ENCODE results near the gene RAMP1.

Gene RAMP1

DNA sequence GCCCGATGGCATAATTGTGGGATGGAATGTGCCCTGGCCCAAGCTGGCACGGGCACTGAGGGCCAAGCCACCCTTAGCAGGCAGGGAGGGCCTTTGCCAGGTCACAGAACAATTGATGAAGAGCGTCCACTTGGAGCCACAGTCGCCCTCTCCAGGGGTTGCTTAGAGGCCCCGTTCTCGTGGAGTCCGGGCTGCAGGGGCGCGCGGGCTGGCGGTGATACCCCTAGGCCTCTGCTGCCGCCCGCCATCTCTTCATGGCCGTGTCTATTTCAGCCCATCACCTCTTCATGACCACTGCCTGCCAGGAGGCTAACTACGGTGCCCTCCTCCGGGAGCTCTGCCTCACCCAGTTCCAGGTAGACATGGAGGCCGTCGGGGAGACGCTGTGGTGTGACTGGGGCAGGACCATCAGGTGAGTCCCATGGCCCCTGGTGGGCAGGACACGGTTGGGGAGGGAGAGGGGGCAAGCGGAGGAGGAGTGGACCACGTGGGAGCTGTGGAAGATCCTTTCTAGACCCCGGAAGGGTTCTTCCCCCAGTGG, 17.6 kb downstream of the RAMP1 start:
- no peak for DNase-seq (ENCODE audit: low read depth in 3 of 3)

DNA sequence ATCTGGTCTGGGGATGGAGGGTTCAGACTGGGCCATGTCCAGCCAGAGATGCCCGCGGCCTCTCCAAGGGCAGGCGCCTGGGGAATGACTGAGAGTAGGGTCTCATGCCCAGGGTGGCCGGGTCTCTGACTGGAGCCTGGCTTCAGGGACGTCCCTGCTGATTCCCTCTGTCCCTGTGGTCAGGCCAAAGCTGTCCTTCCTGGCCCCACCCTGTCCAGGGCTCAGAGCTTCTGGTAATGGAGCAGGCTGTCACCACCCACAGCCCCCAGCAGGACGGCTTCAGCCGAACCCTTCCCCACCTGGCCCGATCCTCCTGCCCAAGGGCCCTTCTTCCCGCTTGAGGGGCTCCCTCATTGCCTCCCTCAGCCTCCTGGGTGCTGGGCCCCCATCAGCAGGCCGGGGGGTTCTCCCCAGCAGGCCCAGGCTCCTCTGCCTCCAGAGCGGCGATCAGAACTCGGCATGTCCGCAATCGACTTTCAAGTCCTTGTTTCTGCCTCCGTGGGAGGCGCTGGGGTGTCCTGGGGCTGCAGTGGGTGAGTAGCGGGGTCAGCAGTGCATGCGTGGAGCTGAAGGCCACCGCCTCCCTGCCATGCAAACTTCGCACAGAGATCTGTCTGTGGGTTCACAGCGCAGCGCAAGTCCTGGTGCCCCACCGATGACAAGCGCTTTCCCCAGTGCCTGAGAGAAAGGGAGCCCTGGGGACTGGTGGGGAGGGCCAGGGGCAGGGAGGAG, 18.3 kb downstream of the RAMP1 start:
- DNase-seq (ENCODE audit: low read depth in 3 of 3): no peak

DNA sequence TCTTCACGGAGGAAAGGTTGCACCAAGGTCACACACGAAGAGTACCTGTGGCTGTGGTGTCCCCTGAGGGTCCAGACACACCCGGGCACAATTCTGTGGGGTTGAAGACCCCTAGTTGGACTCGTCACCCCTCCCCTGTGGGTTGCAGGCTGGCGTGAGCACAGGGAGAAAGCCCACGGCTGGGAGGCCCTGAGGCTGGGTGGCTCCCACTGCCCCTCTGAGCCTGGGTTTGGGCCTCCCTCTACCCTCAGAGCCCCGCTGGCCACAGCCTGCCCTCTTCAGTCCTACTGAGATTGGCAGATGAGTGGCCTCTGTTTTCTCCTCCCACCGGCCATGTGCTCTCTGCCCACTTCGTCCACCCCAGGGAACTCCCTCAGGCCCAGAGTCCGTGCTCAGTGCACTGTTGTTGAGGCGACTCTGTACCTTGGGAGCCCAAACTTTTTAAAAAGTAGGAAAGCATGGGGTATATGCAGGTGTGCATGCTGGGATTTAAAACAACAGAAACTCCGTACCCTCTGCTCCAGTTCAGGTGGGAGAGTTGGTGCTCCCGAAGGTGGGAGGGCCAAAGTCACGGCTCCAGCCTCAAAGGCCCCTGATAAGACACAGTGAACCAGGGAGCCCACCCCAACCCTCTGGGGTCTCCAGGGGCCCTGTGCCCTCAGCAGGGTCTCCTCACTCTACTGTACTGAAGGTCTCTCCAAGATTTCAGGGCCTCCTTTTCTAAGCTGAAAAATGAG, 19.1 kb downstream of the RAMP1 start:
- no peak for DNase-seq (ENCODE audit: low read depth in 3 of 3)

DNA sequence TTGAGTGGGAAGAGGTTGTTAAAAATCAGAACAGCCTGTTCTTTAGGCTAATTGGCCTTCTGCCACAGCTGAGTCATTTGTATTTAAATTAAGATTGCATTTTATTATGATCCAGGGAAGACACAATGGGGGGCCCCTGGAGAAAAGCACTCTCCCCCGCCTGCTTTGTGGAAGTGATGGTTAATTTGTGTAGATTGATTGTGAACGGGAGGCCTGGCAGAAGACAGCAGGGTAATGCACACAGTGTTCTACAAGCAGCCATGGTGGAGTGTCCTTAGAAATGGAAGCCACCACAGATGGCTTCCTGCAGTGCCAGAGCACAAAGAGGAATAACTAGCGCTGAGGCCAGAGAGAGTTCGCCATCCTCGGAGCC, 19.6 kb downstream of the RAMP1 start:
- no peak for DNase-seq (ENCODE audit: low read depth in 3 of 3)

DNA sequence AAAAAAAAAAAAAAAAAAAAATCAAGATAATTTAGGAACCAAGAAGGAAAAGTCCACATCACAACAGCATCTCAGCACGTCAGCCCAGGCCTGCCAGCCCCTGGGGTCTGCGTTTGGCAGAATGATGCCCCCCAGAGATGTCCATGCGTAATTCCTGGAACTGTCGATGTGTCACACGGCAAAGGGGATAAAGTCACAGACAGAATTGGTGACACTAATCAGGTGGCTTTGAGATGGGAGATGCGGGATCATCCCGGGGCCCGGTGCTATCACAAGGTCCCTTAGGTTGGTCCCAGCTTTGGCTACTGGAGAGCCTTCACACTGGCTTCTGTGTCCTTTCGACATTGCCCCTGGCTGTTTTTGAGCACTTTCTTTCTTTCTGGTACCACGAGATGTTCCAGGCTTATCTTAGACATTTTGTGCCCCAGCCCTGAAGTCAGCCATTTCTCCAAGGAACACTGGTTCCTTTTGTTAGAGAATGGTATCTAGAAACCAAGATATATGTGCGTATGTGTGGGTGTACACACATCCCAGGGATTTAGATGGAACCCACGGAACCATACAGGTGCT, 20.7 kb downstream of the RAMP1 start:
- DNase-seq (ENCODE audit: low read depth in 3 of 3): no peak

DNA sequence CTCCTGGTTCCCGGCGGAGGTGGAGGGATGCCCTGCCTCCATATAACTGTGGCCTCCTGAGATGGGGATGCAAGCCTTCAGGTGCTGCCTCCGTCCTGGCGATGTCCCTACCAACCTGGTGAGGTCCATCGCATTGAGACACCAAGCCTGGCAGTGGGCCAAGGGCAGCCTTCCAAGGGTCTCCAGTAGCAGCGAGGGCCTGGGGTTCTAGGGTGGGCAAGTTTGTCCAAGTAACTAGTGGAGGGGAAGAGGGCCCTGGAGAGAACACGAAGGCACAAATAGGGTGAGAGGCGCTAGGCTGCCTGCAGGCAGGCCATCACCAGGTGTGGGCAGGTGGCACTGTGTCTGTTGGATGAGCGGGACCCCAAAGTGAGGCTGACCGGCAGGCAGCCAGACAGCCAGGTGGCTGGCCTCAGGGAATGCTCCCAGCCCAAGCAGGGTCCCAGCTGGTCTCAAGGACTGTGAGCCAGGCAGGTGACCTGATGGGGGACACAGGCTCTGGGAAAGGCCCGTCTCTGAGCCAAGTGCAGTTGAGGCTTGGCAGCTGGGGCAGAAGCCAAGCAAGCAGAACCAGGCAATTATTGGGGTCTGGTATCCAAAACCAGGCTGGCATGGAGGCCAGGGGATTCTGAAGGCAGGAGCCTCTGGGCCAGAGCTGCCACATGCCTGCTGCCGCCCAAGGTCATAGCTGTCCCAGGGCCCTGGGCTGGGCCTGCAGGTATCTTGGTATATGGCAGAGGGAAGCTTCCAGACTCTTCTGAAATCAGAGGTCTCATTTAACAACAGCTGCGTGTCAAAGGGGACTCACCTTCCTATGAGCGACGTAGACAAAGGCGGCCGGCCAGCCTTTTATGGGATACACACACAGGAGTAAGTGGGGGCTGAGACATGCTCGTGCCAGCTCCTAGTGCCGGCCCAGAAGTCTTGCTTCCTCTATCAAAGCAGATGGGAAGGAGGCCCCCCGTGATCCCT, 23.4 kb downstream of the RAMP1 start:
- no peak for DNase-seq (ENCODE audit: low read depth in 3 of 3)

DNA sequence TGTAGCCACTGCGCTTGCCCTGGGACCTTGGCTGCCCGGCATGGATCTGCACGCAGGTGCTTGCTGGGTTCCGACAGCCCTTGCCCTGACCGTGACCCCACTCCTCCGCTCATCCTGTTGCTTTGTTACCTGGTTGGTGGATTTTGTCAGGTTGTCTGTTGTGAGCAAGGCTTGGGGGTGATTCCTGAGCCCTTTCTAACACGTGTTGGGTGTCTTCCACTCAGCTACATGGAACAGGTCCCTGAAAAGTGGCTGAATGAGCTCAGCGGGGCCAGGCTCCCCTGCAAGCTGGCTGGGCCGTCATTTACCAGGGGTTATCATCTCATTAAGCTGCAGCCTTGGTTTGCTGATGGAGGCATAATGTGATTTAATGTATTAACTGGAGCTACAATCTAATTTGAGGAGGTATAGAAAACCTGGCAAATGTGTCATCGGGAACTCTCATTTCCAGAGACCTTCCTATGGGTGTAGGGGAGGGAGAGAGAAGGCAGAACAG, 24.6 kb downstream of the RAMP1 start:
- DNase-seq (ENCODE audit: low read depth in 3 of 3): no peak

DNA sequence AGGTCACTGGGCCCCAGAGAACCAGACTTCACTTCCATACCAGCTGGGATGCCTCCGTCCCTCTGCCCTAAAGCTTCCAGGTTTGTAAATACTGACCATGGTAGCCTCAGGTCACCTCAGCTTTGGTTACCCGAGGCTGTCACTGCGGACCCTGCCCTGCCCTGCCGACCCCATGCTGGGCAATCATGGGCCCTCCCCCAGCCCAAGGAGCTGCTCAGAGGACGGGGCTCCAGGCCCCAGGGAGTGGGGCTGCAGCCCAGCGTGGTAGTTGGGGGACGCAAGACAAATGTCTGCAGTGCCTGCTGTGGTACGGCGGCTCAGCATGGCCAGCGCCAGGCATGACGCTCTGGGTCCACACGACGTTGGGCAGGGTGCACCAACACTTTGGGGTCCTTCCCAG, 25.3 kb downstream of the RAMP1 start:
- DNase-seq (ENCODE audit: low read depth in 3 of 3): no peak

DNA sequence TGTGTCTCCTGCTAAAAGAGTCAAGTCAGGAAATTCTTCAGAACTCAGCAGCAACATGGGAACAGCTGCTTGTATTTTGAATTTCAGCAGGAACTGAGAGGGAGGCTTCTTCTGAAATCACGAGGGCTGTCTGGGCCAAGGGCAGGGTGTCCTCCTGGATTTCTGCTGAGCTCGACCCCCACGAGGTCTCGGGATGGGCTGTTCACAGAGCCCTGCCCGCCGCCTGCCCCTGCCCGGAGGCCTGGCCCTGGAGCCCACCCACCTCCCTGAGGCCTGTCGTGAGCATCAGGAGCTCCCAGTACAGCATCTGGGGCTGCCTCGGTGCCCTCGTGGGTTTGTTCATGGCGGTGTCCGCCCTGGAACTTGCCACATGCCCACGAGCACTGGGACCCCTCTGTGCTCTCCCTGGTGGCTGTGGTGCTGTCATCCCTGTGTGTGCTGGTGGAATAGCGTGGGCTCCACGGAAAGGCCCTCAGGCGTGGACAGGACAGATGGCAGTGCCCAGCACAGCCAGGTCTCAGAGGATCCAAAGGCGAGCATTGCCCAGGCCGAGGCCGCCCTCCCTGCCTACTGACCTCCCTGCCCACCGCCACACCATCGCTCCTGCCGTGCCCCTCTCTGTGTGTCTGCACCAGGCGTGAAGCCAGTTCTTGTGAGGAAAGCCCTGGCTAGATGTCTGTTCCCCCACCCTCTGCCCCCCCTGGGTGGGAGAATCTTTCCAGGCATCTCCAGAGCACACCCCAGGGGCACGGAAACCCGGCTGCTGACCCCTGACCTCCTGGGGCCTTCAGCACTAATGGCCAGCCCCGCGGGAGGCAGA, 25.9 kb downstream of the RAMP1 start:
- DNase-seq (ENCODE audit: low read depth in 3 of 3): no peak

DNA sequence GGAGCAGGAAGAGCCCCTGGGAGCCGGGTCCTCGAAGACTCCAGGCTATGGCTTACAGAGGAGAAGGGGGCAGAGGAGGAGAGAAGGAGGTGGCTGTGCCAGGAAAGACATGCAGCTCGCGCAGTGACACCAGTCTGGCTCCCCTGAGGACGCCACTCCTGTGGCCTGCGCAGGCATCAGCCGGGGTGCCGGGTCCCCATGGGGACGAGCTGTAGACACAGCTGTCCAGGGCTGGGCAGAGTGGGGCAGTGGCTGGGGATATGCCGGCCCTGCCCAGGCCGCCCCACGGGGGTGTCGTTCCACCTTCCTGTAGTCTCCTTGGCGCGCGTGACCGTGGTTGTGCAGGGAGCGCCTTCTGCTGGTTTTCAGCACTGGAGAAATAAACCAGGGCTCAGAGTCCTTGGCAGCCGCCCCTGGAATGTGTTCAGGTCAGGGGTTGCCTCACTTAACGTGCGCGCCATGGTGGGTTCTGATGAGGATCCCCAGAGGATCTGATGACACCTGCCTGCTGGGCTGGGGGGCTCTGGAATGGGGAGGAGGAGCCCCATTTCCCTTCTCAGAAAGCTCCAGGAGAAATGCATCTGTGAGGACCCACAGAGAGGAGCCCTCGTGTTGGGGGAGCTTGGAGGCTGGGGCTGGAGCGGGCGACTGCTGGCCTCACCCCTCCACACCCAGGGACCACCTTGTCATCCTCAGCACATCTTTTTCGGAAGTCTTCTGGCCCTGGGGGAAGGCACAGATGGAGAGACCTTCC, 26.7 kb downstream of the RAMP1 start:
- DNase-seq (ENCODE audit: low read depth in 3 of 3): no peak

DNA sequence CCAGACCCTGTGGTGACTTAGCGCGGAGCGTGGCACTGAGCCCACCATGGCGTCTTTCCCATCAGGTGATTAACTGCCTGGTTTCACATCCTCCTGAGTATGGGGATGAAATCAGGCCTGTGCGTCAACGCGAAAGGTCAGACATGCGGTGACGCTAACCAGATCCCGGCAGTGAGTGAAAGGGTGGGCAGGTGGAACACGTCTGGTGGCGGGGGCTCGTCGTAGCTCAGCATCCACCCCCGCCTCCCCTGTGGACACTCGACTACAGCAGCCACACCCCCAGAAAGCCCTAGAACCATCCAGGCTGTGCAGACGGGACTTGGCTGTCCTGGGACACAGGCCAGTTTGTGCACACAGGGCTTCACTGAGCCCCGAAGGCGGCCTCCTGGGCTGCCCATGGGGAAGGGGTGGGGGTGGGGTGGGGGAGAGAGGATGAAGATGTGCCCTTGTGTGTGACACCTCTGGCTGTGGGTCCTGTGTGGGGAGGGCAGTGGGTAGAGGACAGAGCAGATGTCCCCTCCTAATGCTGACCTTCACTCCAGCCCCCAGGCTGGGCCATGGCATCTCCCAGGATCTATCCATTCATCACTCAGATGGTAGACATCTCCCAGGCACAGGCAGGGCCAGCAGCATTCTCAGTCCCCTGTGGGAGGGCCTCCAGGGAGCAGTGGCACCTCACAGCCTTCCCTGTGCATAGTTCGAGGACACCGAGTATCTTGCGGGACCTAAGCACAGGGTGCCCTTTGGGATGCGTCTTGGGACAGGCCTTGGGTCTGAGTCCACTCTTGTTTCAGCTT, 27.5 kb downstream of the RAMP1 start:
- DNase-seq (ENCODE audit: low read depth in 3 of 3): no peak

DNA sequence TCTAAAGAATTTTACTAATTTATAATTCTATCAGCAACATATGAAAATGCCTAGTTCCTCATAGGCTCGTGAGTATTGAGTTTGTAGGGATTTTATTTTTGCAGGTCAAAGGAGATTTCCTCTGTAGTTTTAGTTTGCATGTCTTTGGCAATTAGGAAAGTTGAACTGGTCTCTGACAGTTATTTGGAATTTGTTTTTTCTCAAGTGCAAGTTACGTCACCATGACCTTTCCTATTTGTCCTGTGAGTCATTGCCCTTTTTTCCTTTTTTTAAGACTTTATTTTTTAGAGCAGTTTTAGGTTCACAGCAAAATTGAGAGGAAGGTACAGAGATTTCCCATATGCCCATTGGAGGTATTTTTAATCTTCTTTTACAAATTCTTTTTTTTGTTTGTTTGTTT, 29.0 kb downstream of the RAMP1 start:
- no peak for DNase-seq (ENCODE audit: low read depth in 3 of 3)

DNA sequence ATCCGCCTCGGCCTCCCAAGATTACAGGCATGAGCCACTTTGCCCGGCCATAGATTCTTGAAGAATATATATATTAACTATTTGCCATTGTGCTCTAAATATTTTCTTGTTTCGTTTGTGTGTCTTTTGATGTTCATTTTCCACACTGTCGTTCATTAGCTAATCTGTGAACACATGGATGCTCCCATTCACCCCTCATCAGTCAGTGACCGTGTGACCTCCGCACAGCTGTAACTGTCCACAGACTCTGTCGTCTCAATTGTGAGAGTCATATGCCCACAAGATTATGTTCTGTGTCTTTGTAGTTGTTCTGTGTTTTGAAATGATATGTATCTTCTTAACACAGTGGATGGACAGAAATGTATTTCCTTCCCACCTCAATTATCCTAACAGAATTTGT, 29.6 kb downstream of the RAMP1 start:
- DNase-seq (ENCODE audit: low read depth in 3 of 3): no peak

DNA sequence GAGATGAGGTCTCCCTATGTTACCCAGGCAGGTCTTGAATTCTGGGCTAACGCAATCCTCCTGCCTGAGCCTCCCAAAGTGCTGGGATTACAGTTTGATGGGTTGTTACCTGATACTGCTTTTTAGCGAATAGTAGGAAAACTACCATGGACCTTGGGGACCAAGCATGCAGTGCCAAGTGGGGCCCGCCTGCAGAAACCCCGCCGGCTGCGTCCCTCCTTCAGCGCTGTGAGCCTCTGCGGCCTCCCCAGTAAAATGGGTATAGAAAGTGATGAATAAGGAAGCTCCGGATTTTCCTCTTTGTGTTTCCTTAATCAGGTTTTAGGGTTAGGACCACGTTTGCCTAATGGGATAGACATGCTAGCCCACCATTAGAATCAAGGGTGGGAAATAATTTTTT, 30.4 kb downstream of the RAMP1 start:
- no peak for DNase-seq (ENCODE audit: low read depth in 3 of 3)

DNA sequence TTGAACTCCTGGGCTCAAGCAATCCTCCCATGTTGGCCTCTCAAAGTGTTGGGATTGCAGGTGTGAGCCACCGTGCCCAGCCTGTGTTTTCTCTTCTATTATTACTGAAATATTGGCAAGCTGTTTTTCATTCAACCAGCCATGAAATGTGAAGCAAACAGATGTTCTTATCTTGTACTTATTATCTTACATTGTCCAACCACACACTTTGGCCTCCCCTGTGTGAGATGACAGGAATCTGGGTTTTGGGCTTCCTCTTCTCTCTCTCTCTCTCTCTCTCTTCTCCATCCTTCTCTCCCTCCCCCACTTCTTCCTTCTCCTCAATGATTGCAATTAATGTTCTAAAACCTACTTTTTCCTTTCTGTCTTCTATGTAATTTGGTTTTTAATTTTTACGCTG, 33.1 kb downstream of the RAMP1 start:
- DNase-seq (ENCODE audit: low read depth in 3 of 3): no peak

DNA sequence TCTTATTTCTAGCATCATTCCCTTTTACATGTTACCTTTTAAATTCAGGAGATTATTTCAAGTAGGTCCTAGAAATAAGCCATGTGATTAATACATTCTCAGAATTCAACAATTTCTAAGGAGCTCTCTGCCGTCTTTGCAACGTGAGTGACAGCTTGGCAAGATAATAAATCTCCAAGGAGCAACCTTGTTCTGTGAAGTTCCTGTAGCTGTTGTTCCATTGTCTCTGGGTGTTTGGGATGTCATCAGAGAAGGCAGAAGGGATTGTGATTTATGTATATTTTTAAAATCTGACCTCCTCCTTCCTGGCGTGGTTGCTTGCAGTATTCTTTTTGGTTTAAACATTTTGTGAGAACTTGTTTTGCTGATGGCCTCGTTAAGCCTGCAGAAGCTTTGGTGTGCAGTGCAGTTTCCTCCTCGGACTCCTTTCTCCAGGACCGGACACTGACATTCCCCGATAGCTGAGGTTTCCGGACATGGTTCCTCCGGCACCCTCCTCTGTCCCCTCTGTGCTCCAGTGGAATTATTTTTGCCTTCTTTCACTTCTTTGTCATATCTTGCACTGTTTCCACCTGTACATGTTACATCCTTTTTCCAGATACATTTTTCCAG, 33.7 kb downstream of the RAMP1 start:
- DNase-seq (ENCODE audit: low read depth in 3 of 3): no peak

DNA sequence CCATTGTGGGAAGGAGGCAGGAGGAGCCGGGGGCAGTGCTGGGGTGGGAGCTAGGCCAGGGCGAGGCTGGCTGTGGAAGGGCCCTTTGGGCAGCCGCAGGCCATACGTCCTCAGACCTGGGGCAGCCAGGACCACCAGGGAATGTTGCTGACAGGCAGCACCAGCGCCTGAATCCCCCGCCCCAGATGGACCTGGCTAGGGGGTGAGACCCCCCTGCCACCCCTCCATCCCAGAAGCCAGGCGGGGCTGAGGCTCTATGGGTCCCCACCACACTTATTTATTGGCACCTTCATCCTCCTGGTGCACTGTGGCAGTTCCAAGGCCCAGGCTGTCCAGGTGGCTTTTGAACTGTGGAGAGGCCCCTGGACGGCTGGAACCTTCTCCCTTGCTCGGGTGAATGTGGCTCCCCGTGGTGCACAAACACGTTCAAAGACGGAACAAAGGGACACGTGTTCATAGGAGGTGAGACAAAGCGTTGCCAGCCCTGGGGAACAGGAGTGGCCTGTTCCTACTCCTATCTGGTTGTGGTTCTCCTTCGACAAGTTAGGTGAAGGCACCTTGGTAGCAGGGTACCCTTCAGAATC, 35.1 kb downstream of the RAMP1 start:
- DNase-seq (ENCODE audit: low read depth in 3 of 3): no peak

DNA sequence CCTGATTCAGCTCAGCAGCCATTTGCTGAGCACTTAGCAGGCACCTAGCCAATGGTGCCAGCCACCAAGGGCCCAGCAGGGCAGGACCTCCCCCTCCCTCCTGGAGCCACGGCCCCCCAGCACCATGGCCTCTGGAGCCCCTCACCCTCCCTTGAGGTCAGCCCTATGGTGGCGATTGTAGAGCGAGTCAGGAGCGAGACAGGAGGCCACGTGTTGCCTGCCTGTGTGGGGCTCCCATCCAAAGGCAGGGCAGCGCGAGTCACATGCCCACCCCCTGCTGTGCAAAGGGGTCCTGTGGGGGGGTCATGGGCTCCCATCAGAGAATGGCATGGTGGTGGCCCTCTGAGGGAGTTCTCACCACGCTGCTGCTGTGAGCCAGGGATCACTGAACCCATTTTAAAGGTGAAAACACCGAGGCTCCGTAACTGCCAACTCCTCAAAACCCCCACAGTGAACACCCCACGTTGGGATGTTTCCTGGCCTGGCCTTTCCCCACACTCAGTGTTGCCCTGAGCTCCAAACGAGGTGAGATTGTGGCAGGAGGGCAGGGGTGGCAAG, 35.6 kb downstream of the RAMP1 start:
- DNase-seq (ENCODE audit: low read depth in 3 of 3): no peak

Measured in stimulated activated CD4-positive, alpha-beta T cell treated with anti-CD3 and anti-CD28 coated beads, TNF-alpha, amount 100 ng/mL, for 4 hours (primary cell).